ENCODE data around the gene ABR.
A peak's percentile ranks its signal among the peaks of the same experiment; 100 is the strongest.
"Not testable (repeated sequence)": the region's sequence is repeated elsewhere in the genome, so short reads cannot be mapped to it uniquely, and the experiment has no call there.

The ABR gene

DNA sequence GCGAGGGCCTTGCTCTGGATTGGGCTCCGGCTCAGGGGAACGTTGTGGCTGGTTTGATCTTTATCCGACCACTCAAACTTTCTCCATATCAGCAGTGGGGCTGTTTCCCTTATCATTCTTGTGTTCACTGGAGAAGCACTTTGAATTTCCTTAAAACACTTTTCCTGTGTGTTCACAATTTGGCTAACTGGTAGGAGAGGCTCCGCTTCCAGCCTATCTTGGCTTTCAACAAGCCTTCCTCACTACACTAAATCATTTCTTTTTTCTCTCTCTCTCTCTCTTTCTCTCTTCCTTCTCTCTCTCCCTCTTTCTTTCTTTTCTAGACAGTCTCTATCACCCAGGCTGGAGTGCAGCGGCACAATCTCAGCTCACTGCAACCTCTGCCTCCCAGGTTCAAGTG is 43.0 kb downstream of the ABR start:
- TF ChIP-seq POLR2A (IDR thresholded peaks at IDR 0.05; ENCODE audit: low read depth, low read length): no peak
- DNase-seq (ENCODE audit: insufficient read length, low spot score) (no peak), FAIRE-seq (no peak)

DNA sequence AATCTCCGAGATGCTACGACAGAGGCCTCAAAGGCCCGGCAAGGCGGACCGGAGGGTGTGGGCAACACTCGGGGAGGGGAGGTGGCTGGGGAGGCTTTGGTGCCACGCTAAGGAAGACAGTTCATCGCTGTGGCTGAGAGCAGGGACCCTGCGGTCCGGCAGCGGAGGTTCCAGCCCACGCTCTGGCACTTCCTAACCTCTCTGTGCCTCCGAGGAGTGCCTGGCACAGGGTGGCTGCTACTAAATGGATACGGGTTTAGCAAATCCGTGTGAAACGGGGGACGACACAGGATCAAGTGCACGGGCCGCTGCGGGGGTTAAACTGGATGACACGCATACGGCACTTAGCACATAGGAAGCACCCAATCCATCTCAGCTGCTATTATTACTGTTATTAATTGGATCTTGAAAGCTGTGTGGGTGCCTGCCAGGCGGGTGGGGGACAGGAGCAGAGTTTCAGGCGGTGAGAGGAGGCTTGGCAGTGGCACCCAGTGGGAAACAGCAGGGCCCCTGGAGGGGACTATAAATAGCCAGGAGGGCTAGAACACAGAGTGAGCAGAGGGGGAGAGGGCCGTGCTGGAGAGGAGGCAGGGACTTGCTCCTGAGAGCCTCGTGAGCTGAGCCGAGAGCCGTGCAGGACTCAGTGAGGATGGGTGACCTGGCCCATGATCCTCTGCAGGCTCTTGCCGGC is 45.0 kb downstream of the ABR start:
- TF ChIP-seq POLR2A (IDR thresholded peaks at IDR 0.05; ENCODE audit: low read depth, low read length): no peak
- FAIRE-seq (no peak), DNase-seq (ENCODE audit: insufficient read length, low spot score) (no peak)

DNA sequence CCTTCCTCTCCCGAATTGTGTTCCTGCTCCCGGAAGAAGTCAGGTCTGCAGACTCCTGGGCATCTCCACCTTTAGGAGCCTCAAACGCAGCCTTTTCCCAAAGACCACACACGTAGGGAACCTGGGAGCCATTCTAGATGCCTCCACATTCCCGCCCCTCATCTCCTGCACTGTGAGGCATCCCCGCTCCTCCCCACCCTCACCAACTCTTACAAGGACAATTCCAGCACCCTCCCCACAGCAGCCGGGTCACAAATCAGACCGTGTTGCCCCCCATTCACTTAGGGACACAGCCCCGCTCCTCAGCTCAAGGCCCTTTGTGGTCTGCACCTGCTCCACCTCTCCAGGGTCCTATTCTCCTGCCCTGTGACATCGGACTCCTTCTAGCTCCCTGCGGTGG is 49.6 kb downstream of the ABR start:
- DNase-seq (ENCODE audit: insufficient read length, low spot score): no peak
- no peak for FAIRE-seq
- TF ChIP-seq POLR2A (IDR thresholded peaks at IDR 0.05; ENCODE audit: low read depth, low read length): no peak

DNA sequence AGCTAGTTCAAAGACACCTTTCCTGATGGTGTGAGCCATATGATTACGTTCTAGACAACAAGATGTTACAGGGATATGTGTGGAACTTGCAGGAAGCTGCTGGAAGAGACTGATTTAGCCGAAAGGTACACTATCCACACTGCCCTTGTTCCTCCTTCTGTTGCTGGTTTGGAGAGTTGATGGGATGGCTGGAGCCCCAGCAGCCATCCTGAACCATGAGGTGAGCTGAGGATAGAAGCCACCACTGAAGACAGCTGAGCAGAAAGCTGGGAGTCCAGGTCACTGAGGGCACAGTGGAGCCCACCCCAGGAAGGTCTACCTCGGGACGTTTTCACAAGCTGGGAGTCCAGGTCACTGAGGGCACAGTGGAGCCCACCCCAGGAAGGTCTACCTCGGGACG is 51.3 kb downstream of the ABR start:
- not testable (repeated sequence) for DNase-seq (ENCODE audit: insufficient read length, low spot score); FAIRE-seq

DNA sequence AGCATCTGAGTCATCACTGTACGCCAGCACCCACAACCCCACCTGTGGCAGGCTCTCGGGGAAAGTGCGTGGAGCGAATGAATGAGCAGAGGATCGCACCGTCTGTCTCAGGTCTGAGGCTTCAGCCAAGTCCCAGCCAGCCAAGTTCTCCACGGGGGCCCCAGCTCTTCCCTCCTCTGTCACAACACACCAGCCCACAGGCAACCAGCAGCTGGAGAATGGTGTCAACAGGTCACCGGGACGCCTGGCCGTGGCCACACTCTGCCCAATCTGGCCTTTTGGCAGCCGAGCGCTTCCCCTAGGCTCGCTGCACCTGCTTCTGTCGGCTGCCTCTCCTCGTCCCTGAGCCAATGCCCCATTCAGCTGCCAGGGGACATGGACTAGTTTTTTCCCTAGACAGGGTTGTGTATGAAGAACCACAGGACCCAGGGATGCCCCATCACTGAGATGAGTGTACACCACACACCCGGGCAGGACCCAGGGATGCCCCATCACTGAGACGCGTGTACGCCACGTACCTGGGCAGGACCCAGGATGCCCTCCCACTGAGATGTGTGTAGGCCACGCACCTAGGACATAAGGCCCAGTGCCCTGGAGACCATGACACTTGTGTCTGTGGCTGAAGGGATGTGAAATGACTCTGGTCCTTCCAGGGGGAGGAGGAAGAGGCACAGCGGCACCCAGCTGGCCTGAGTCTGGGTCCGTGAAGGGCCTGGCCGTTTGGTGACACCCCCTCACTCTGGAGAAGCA is 52.8 kb downstream of the ABR start:
- TF ChIP-seq POLR2A (IDR thresholded peaks at IDR 0.05; ENCODE audit: low read depth, low read length): no peak
- FAIRE-seq (no peak), DNase-seq (ENCODE audit: insufficient read length, low spot score) (no peak)

DNA sequence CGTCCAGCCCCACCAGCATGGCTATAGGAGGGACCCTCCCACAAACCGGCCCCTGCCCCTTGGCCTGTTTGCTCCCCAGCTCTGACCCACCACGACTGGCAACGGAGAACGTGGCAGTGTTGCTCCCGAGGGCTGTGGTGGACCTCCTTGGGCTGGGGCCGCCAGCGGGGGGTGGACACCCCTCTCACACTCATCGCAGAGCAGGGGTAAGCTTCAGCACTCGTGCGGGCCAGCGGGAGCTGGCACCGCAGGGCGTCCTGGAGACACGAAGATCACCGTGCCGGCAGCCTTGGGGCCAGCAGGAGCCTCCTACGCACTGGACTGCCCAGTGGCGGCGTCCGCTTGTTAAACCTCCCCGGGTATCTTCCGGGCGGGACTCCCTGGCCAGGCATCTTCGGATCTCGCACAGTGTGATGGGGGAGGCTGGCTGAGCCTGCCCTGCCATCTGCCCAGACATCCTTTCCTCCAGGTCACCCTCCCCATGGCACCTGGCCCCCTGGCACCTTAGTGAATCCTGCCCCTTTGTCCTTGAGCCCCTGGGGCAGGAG is 53.5 kb downstream of the ABR start:
- TF ChIP-seq POLR2A (IDR thresholded peaks at IDR 0.05; ENCODE audit: low read depth, low read length): no peak
- no peak for FAIRE-seq
- no peak for DNase-seq (ENCODE audit: insufficient read length, low spot score)

DNA sequence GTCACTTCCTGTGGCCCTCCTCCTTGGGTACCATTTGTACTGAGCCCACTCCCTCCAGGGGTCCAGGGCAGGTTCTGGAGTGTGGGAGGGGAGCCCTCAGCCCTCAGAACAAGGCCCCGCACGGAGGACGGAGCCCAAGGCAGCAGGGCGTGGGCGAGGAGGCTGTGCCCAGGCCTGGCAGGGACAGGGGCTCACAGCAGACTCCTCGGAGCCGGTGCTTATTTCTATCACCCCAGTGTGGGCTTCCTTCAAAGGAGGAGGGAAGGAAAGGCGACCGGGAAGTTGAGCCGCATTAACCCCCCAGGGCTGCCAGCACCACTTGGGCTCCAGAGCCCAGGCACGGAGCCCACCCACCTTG is 54.0 kb downstream of the ABR start:
- no peak for DNase-seq (ENCODE audit: insufficient read length, low spot score)
- TF ChIP-seq POLR2A (IDR thresholded peaks at IDR 0.05; ENCODE audit: low read depth, low read length): no peak
- FAIRE-seq: no peak

DNA sequence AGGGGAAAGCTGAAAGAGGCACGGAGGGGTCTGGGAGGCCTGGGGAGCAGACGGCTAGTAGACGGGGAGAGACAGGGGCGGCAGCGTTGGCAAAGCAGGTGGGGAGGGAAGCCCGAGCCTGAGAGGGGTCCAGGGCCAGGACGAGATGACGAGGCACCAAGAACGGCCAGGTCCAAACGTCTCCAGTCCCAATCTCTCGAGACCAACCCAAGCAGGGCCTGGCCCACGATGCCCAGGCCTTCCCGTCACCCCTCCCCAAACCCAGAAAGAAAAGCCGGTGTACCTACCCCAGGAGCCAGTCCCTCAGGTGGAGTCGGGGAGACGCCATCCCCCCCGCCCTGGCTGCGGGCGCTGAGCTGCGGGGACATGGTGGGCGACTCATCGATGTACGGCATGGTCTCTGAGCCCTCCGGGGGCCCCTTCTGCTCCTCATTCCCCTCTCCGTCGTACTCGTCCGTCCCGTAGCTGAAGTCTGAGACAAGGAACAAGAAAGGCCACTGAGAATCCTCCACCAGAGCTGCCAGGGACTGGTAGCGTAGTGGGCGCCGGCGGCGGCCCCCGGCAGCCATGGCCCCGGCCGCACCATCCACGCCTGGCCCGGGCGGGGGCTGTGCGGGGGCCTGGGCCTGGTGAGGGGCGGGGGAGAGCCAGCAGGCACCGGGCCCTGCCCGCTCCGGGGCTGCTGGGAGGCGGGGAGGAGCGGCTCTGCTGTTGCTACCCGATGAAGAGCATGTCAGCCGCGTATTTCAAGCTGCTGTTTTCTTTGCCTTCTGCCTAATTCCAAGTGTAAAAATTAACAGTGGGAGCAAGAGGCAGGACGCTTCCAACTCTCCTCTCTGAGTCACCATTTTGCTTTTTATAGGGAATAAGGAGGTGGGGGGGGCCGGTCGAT is 54.6 kb downstream of the ABR start:
- FAIRE-seq: no peak
- no peak for DNase-seq (ENCODE audit: insufficient read length, low spot score)
- TF ChIP-seq POLR2A (IDR thresholded peaks at IDR 0.05; ENCODE audit: low read depth, low read length): no peak

DNA sequence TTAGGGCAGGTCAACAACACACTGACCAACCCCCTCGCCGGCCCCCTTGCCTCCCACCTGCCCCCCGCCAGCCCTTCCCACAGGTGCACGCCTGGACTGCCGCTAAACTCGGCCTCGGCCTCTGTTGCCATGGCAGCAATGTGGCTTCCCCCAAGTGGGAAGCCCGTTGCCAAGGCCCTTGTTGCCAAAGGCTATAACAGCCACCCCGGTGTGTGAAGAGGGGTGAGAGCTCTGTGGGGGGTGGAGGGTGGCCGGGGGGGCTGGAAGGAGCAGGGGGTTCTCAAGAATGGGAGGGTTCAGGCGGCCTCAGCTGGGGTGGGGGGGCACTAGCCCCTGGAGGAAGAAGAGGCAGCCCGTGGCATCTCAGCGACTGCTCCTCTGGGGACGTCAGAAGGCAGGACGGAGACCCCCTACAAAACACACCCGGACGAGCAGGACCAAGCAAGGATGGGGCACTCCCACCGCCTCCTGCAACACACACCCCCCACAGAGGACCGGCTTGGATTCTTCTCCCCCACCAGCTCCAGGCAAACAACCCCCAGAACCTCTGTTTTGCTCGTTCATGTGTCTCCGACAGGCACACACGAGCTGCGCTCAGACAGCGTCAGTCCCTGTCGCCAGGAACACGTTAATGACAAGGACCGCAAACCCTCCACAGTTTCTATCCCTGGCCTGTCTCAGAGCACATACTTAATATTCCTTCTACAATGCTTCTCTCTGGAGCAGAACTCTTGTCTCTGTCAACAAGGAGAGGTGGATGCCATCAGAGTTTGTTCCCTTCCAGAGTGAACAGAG is 55.7 kb downstream of the ABR start:
- DNase-seq (ENCODE audit: insufficient read length, low spot score): no peak
- no peak for TF ChIP-seq POLR2A (IDR thresholded peaks at IDR 0.05; ENCODE audit: low read depth, low read length)
- FAIRE-seq: no peak

DNA sequence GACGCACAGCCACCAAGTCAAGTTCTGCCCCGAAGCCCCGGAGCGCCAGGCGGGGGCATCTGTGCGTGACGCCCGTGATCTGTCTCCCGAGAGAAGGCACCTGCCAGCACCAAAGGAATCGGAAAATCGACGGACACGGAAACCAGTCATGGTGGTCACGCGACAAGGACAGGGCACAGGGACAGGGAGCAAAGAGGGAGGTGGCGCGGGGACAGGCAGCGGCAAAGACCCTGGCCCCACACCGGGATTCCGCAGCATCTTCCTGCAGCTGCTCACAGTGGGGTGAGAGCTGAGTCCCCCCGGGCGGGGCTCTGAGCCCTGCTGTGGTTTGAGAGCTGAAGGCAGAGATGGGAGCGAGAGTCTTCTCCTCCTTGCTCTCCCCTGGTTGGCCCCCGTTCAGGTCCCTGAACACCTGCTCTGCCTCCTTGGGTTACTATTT is 56.4 kb downstream of the ABR start:
- DNase-seq (ENCODE audit: insufficient read length, low spot score): no peak
- no peak for FAIRE-seq
- no peak for TF ChIP-seq POLR2A (IDR thresholded peaks at IDR 0.05; ENCODE audit: low read depth, low read length)

DNA sequence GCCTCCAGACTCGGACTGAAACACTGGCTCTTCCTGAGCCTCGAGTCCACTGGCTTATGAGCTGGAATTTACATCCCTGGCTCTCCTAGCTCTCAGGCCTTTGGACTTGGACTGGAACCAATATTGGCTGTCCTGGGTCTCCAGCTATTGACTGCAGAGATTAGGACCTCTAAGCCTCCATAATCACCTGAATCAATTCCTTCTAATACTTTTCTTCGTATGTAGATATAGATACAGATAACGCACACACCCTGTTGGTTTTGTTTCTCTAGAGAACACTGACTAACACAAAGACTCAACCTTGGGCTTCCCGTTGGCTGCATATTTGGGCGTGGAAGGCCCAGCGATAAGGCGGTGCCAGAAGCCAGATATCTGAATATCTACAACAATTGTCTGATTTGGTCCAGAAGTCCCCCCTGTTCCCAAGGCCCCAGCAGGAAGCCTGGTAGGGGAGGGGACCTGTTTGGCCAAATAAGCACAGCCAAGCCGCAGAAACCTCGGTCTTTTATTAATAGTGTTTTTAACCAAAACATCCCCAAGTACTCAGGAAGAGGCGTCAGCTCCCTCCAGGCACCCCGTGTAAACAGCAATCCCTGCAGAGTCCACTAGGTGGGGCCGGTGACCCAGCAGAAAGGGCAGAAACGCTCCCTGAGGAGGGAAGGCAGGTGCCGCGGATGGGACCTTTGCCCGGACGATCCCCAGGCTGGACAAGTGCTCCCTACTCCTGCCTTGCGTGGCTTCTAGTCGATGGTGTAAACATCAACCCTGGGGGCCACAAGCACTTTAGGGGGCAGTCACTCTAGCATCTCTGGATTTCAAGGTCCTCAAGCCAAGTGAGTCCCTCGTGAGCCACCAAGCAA is 57.0 kb downstream of the ABR start:
- FAIRE-seq: no peak
- TF ChIP-seq POLR2A (IDR thresholded peaks at IDR 0.05; ENCODE audit: low read depth, low read length): no peak
- peak; percentile 89 for DNase-seq (ENCODE audit: insufficient read length, low spot score)

DNA sequence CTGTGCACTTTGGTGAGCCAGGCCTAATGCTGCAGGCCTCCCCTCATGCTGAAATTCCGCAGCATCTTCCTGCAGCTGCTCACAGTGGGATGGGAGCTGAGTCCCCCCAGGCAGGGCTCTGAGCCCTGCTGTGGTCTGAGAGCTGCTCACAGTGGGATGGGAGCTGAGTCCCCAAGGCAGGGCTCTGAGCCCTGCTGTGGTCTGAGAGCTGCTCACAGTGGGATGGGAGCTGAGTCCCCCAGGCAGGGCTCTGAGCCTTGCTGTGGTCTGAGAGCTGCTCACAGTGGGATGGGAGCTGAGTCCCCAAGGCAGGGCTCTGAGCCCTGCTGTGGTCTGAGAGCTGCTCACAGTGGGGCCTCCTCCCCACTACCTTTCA is 58.4 kb downstream of the ABR start:
- DNase-seq (ENCODE audit: insufficient read length, low spot score); FAIRE-seq: not testable (repeated sequence)

Data from H54 (cell line).